GM23248 (cell line): ENCODE results near the gene AFDN. TPM values are rescaled to one million over a fixed set of nuclear protein-coding genes. Genes with fewer than 3 reads are reported as not detected.

Experiments
- DNase-seq: peaks from one replicate; pipeline ENCODE4 v3.0.0-alpha.2; 2015
- H2AFZ ChIP-seq: fragments of 200-600 bp; sonication (generic); 2 replicates; pipeline ENCODE4 v1.6.1; 2016; ENCODE audit warnings: antibody characterized with exemption
- H3F3A ChIP-seq: fragments of 200-600 bp; sonication (generic); 2 replicates; pipeline ENCODE4 v1.6.1; 2016; ENCODE audit warnings: mild to moderate bottlenecking, antibody characterized with exemption, mixed run types; ENCODE audit not compliant: insufficient read depth
- H3K27ac ChIP-seq: fragments of 200-600 bp; sonication (generic); 2 replicates; pipeline ENCODE4 v1.5.1; 2016; ENCODE audit warnings: mild to moderate bottlenecking
- H3K27me3 ChIP-seq: fragments of 200-600 bp; sonication (generic); replicated peaks from 2 replicates; pipeline ENCODE4 v1.6.1; 2016; ENCODE audit warnings: mild to moderate bottlenecking; ENCODE audit not compliant: insufficient read depth
- H3K36me3 ChIP-seq: fragments of 200-600 bp; sonication (generic); 2 replicates; pipeline ENCODE4 v1.6.1; 2016; ENCODE audit warnings: low read depth, mild to moderate bottlenecking
- H3K4me1 ChIP-seq: fragments of 200-600 bp; sonication (generic); 2 replicates; pipeline ENCODE4 v1.6.1; 2016; ENCODE audit warnings: mild to moderate bottlenecking; ENCODE audit not compliant: insufficient read depth
- H3K4me2 ChIP-seq: fragments of 200-600 bp; sonication (generic); one replicate; pipeline ENCODE4 v1.6.1; 2016; ENCODE audit warnings: mild to moderate bottlenecking; ENCODE audit not compliant: unreplicated experiment
- H3K4me3 ChIP-seq: fragments of 200-600 bp; sonication (generic); 2 replicates; pipeline ENCODE4 v1.5.1; 2016; ENCODE audit warnings: mild to moderate bottlenecking
- H3K79me2 ChIP-seq: fragments of 200-600 bp; sonication (generic); 2 replicates; pipeline ENCODE4 v1.6.1; 2016; ENCODE audit warnings: mild to moderate bottlenecking; ENCODE audit not compliant: insufficient read depth
- H3K9ac ChIP-seq: fragments of 200-600 bp; sonication (generic); 2 replicates; pipeline ENCODE4 v1.6.1; 2016; ENCODE audit warnings: mild to moderate bottlenecking
- H3K9me2 ChIP-seq: fragments of 200-600 bp; sonication (generic); 2 replicates; pipeline ENCODE4 v1.6.1; 2016; ENCODE audit warnings: mixed run types, mild to moderate bottlenecking, moderate library complexity; ENCODE audit not compliant: insufficient read depth
- H3K9me3 ChIP-seq: fragments of 200-600 bp; sonication (generic); one replicate; pipeline ENCODE4 v1.6.1; 2017; ENCODE audit warnings: low read depth
- H4K20me1 ChIP-seq: fragments of 200-600 bp; sonication (generic); 2 replicates; pipeline ENCODE4 v1.6.0; 2016; ENCODE audit not compliant: insufficient read depth
- EZH2 ChIP-seq: fragments of 200-600 bp; sonication (generic); IDR thresholded peaks from 2 replicates; pipeline ENCODE4 v1.6.1; 2018; ENCODE audit warnings: antibody characterized with exemption, mild to moderate bottlenecking; ENCODE audit not compliant: insufficient read depth, poor library complexity, severe bottlenecking
- EZH2phosphoT487 ChIP-seq: fragments of 200-600 bp; sonication (generic); IDR thresholded peaks from 2 replicates; pipeline ENCODE4 v1.6.1; 2018; ENCODE audit warnings: antibody characterized with exemption, moderate library complexity, mild to moderate bottlenecking, low read depth; ENCODE audit not compliant: insufficient read depth
- WGBS, 2 experiments: methylation state at CpG; one replicate each; pipeline ENCODE4 v1.1.6; 2015 to 2017; ENCODE audit warnings: low lambda C conversion rate in 2 of 2, low coverage in 1 of 2; ENCODE audit errors: missing lambda C conversion rate in 2 of 2; 5-methylcytosine and 5-hydroxymethylcytosine counted together
- in situ Hi-C: fragments of 300-500 bp; cut with MboI; formaldehyde crosslinking; loops from 2 replicates; pipeline ENCODE4 v1.15.0; 2020
- polyA plus RNA-seq: library from polyadenylated mRNA; unstranded; fragments of >200 nt; fragmentation: Nextera tagmentation; extraction: Ambion mirVana; gene quantifications from 2 replicates; pipeline ENCODE4 v1.2.1, GENCODE V29; 2016
- total RNA-seq: library from RNA; depleted of rRNA; stranded (reverse); fragments of >200 nt; shearing (Covaris generic); gene quantifications from 2 replicates; pipeline ENCODE4 v1.2.3, GENCODE V29; 2014

Gene AFDN
- total and polyA plus RNA-seq, 2 experiments from 2014 or later: 4.5 to 13.8 TPM

- 4 to 5% methylated on average over 61 to 65 of the region's 70 CpGs for WGBS, 2 experiments
- H3K4me2 ChIP-seq: peak overlapping the region; percentile 74
- no peaks in the 10 kb centered on the region for H3K36me3 ChIP-seq
- peaks cover 13% of the 10 kb centered on the region for H4K20me1 ChIP-seq
- H3K79me2 ChIP-seq: peaks cover 29% of the 10 kb centered on the region
- H3K27me3 ChIP-seq: no peaks in the 10 kb centered on the region
- peaks cover 23% of the 10 kb centered on the region for H3F3A ChIP-seq
- H3K9me3 ChIP-seq: no peaks in the 10 kb centered on the region
- peak overlapping the region; percentile 95 for H2AFZ ChIP-seq
- in situ Hi-C loops: no loop called here
- 0 out of 2 replicates have a peak, but pooled peaks cover 7% of the 10 kb centered on the region for H3K4me1 ChIP-seq
- no peaks in the 10 kb centered on the region for H3K9me2 ChIP-seq
- H3K27ac ChIP-seq: no peak overlapping the region
- H3K4me3 ChIP-seq: peak overlapping the region; percentile 86
- peak; percentile 76 for DNase-seq
- TF ChIP-seq EZH2phosphoT487: no peak
- TF ChIP-seq EZH2: no peak
- peak overlapping the region; percentile 66 for H3K9ac ChIP-seq
Observed at GRCh38 chr6:167825332-167826229, 1.1 kb upstream of the AFDN start.

DNA sequence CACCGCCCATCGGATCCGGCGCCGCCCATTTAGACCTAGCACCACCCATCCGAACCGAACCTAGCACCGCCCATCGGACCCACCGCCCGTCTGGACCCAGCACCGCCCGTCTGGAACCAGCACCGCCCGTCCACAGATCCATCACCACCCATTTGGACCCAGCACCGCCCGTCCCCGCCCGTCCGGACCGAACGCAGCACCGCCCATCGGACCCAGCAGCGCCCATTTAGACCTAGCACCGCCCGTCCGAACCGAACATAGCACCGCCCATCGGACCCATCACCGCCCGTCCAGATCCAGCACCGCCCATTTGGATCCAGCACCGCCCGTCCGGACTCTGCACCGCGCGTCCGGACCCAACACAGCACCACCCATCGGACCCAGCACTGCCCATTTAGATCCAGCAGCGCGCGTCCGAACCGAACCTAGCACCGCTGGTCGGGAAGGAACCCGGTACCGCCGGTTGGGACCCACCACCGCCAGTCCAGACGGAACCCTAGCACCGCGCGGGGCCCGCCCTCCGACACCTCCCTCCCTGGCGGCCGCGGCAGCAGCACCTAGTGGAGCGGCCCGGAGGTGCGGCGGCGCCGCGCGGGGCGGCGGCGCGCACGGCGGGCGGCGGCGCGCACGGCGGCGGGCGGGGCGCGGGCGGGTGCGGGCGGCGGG lies 348 bp upstream of the AFDN start:
- Histone ChIP-seq H4K20me1 (peaks cover 13% of the 10 kb centered on the region), H2AFZ (peak overlapping the region; percentile 95), H3K27ac (no peak overlapping the region), H3K9ac (peak overlapping the region; percentile 66), H3K36me3 (no peaks in the 10 kb centered on the region), H3K4me3 (peak overlapping the region; percentile 86), H3K9me3 (no peaks in the 10 kb centered on the region), H3K4me2 (peak overlapping the region; percentile 74), H3F3A (peaks cover 23% of the 10 kb centered on the region), H3K9me2 (no peaks in the 10 kb centered on the region), H3K27me3 (no peaks in the 10 kb centered on the region), H3K4me1 (0 out of 2 replicates have a peak, but pooled peaks cover 7% of the 10 kb centered on the region), H3K79me2 (peaks cover 37% of the 10 kb centered on the region)
- in situ Hi-C loops: no loop called here
- peak; percentile 90 for DNase-seq
- TF ChIP-seq EZH2: no peak
- no peak for TF ChIP-seq EZH2phosphoT487
- 2% methylated on average over 55 to 70 of the region's 90 CpGs for WGBS, 2 experiments

DNA sequence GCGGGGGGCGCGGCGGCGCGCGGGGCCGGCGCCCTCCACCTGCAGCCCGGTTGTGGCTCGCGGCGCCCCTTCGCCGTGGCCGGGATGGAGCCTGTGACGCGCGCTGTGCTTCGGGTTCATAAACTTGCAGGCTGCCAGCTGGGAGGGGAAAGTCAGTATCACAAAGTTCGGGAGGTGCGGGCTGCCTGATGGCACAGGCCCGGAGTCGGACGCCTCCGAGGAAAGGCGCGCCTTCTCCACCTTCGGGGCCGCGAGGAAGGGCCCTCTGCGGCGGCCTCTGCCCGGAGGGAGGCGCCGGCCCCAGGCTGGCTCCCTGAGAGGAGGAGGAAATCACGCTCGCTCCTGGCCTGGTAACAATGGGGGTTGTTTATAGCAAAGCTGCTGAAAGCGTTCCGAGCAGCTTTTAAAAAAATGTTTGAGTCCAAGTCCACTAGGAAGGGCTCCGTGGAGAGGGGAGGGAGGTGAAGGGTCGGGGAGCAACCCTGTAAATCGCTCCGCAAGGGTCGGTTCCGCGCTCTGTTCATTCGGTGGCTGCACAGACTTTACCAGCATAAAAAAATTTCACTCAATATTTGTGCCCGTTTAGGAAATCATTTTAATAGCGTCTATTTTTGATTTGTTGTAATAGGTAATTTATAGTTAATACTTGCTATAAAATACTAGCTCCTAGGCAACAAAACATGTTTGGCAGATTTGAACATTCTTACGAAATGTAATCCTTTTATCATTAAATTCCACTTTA lies 1.0 kb downstream of the AFDN start:
- Histone ChIP-seq H3K9me2 (no peaks in the 10 kb centered on the region), H3K4me1 (0 out of 2 replicates have a peak, but pooled peaks cover 7% of the 10 kb centered on the region), H4K20me1 (peaks cover 13% of the 10 kb centered on the region), H3K27ac (peak overlapping the region; percentile 42), H3K27me3 (no peaks in the 10 kb centered on the region), H3K79me2 (peaks cover 50% of the 10 kb centered on the region), H3K9me3 (no peaks in the 10 kb centered on the region), H2AFZ (peak overlapping the region; percentile 82), H3F3A (peaks cover 23% of the 10 kb centered on the region), H3K4me3 (peak overlapping the region; percentile 77), H3K9ac (peak overlapping the region; percentile 77), H3K4me2 (peak overlapping the region; percentile 75), H3K36me3 (no peaks in the 10 kb centered on the region)
- in situ Hi-C loops: no loop called here
- 6 to 9% methylated on average over 33 to 51 of the region's 51 CpGs for whole genome bisulfite sequencing, 2 experiments
- no peak for TF ChIP-seq EZH2phosphoT487
- TF ChIP-seq EZH2: no peak
- DNase-seq: peak; percentile 76
